Stimulated activated CD8-positive, alpha-beta memory T cell treated with anti-CD3 and anti-CD28 coated beads, Interleukin-7, amount 100 ng/mL, for 1 hour (primary cell): Measurements from ENCODE around the gene ECHS1.

Experiments
- DNase-seq, 2 donors: peaks; one replicate each; pipeline ENCODE4 v3.0.0-alpha.2; 2020; ENCODE audit warnings: low read depth in 2 of 2

ECHS1 gene

DNA sequence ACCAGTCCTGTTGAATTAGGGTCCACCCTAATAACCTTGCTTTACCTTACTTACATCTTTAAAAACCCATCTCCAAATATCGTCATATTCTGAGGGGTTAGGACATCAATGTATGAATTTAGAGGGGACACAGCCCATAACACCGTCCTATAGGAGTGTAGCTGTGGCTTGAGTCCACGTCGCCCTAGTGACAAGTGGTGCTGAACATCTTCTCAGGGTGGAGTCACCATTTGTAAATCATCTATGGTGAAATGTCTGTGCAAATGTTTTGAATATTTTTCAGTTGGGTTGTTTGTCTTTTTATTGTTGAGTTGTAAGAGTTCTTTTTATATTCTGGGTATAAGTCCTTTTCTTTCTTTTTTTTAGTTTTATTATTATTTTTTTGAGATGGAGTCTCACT lies 31.2 kb downstream of the ECHS1 start:
- DNase-seq = no peak

- no peak for DNase-seq
Measured at GRCh38 chr10:133339708-133340380, 33.3 kb downstream of the ECHS1 start.

DNA sequence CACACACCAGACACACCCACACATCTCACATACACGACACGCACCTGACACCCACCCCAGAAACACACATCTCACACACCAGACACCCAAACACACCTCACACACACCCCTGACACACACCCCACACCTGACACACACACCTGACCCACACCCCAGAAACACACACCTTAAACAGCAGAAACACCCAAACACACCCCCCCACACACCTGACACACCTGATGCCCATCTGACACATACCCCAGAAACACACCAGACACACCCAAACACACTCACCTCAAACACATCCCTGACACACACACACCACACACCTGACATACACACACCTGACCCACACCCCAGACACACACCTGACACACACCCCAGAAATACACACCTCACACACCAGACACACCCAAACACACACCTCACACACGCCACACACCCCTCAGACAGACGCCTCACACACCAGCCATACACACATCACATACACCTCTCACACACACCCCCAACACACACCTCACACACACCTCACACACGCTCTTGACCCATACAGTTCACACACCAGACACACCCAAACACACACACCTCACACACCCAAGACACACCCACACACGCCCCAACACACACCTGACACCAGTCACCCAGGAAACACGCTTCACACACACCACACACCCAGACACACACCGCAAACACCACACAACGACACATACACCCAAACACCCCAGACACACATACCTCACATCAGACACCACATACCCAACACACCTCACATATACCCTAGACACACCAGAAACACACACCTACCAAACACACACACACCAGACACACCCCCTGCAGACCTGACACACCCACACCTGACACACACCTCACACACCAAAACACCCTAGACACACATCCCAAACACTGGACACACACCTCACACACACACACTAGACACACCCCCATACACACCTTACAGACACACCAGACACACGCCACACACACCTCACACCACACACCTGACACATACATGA lies 34.8 kb downstream of the ECHS1 start:
- no peak for DNase-seq

DNA sequence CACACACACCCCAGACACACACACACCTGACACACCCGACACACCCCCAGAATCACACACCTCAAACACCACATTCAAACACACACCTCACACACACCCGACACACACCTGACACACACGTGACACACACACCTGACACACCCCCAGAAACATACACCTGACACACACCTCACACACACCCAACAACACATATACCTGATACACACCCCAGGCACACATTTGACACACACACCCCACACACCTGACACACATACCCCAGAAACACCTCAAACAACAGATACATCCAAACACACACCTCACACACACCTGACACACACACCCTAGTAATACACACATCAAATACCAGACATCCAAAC lies 35.8 kb downstream of the ECHS1 start:
- DNase-seq = no peak

DNA sequence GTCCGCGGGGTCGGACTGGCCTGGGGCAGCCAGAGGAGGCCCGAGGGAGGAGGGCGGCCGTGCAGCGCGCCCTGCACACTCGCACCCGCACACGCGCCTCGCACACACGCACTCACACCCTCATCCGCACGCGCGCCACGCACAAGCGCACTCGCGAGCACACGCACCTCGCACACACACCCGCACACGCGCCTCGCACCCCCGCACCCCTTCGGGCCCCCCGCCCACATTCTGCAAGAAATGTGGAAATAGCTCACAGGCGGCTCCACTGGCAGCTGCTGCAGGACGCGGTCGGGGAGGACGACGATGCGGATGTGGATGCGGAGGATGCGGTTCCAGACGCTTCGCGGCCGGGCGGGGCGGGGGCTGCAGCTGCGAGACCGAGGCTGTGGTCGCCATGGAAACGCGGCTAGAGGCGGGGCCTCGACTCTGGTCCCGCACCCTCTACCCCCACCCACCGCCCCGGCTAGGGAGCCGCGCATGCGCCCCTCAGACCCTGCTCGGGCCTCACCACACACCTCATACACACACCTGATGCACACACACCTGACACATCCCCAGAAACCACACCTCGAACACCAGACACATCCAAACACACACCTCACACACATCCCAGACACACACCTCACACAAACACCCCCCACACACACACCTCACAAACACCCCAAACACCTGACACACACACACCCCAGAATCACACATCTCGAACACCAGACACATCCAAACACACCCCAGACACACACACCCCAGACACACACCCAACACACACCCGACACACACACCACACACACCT lies 36.4 kb downstream of the ECHS1 start, which contains the start of gene CALY:
CALY (minus strand) TSS at position 320 of the 793 bp plus-strand sequence. CDS start 7,907 bp downstream, outside the sequence.
- peak; percentile 58 to 60 for DNase-seq

GRCh38 chr10:133336118-133336576 lies 37.0 kb downstream of the ECHS1 start:
- DNase-seq = no peak

DNA sequence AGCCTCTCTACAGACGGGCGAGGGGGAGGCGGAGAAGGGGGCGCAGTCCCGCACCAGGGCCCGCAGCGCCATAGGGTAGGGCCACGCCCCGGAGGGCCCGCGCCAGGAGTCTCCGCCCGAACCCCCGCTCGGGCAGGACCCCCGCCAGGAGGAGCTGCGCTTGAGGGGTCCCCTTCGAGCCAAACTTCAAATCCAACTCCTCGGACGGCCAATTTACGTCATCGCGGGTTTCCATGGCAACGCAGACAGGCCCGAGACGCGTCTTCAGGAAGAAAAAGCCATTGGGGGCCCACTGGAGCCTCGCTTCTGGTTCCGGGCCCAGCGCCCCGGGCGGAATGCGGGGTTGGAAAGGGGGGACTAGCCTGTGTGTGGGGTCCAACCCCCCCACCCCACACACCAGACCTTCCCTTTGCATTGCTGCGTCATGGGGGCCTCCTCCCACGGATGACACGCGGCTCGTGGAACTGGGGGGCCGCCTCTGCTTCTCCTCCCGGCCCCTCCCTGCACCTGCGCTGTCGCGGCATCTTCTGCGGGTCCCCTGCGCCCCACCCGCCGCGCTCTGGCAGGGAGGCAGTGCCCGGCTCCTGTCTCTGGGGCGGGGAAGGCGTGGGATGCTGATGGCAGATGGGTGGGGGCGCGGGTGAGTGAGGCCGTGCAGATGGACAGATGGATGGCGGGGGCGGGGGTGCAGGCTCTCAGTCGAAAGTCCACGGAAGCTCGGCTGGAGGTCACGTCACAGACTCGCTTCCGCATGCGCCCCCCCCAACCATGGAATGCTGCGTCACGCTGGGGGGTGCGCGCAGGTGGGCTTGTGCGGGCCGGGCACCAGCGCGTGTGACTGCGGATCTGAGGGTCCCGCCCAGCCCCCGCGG lies 37.7 kb downstream of the ECHS1 start:
- DNase-seq = peak; percentile 51 to 69

- DNase-seq = peak in 1 of 2 donors; percentile 29
Measured at GRCh38 chr10:133334503-133335245, 38.5 kb downstream of the ECHS1 start.

DNA sequence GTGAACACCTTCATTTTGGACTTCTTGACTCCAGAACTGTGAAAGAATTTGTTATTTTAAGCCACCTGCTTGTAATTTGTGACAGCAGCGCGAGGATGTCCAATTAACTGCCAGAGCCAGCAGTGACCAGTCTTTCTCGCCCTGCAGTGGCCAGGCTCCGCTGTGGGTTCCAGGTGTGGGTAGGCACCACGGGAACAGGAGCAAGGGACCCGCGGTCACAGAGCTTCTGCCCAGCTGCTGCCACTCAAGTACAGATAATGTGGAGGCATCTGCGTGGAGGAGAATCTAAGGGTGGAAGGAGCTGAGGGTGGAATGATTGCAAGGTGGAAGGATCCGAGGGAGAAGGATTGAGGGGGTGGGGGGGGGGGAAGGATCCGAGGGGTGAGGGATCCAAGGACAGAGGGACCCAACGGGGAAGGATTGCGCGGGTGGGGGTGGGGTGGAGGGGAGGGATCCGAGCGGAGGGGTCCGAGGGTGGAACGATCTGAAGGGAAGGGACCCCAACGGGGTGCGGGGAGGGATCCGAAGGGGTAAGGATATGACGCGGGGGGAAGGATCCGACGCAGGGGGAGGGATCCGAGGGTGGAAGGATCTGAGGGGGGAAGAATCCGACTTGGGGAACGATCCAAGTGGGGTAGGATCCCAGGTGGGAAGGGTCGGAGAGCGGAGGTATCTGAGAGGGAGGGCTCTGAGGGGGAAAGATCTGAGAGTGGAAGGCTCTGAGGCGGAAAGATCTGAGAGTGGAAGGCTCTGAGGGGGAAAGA lies 40.0 kb downstream of the ECHS1 start:
- no peak for DNase-seq

DNA sequence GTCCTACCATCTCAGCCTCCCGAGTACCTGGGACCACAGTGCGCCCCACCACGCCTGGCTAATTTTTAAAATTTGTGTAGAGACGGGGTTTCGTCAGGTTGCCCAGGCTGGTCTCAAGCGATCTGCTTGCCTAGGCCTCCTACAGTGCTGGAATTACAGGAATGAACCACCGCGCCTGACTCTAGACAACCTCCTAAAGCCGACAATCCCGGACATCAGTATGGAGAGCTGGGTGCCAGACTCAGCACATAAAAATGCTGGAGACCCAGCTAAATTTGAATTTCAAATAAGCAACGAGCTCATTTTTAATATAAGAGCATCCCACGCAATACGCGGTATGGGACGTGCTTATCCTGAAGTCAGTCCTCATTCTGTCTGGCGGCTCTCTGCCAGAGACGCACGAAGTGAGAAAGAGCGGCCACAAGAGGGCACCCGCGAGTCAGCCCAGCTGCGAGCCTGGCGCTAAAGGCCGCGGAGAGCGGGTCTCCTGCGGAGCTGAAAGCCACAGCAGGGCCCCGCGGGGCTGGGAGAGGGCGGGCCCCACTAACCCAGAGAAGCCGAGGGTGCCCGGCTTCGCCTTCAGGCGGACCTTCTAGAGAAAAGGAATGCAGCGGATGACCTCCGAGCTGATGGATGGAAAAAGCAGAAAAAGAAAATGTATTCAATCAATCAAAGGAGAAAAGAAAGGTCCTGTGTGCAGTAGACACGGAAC lies 43.5 kb downstream of the ECHS1 start:
- DNase-seq = peak; percentile 73 to 84

GRCh38 chr10:133328358-133329343 lies 44.5 kb downstream of the ECHS1 start:
- DNase-seq = no peak

DNA sequence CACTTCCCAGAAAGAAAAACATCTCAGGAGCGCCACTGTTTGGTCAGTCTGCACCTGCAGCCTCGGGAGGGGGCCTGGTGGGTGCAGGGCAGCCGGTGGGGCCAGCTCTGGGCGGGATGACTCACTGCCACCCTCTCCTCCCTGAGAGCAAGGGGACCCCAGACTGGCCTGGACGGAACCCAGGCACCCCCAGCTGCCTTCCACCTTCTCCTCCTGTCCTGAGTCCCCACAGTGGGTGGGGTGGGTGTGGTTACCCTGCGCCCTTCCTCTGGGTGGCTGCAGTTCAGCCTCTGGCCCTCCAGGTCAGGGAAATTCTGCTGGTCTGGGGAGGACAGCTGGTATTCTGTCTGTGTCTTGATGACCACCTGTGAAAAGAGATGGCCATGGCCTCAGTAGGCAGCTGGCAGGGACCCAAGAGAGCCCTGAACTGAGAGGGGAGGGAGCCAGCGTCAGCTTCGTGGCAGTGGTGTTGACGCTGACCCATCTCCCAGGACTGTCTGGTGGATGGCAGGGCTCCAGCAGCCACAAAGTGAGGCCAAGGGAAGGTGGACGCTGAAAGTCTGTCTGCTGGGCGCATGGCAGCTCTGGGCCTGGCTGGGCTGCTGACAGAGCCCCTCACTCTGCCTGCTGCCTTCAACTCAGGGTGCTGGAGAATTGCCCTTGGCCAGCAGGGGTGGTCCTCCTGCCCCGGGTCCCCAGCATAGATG lies 45.4 kb downstream of the ECHS1 start:
- DNase-seq = no peak

- no peak for DNase-seq
Measured at GRCh38 chr10:133326745-133327650, 46.2 kb downstream of the ECHS1 start.

DNA sequence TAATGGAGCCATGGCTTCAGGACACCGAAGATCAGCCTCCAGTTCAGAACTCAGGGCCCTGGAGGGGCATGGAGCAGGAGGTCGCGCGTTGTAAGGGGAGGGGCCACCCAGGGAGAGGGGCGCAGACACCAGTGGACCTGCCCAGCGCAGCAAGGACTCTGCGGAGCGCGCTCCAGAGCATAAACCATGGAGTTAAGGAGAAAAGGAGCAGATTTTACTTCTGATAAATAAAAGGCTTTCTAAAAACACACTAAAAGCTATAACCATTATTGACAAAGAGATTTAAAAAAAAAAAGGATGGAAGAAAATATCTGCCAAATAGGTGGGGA lies 47.0 kb downstream of the ECHS1 start:
- DNase-seq = no peak

- no peak for DNase-seq
Measured at GRCh38 chr10:133325440-133326222, 47.5 kb downstream of the ECHS1 start.
